HEK293T (cell line): ENCODE data around the gene ZBTB47.

Source experiments
- FOXM1 ChIP-seq: fragments of 450-650 bp; IDR thresholded peaks from 2 replicates; pipeline ENCODE4 v1.6.1; 2017; ENCODE audit warnings: mild to moderate bottlenecking, borderline replicate concordance
- SP1 ChIP-seq: fragments of 450-650 bp; IDR thresholded peaks from 2 replicates; pipeline ENCODE4 v1.6.1; 2017
- TF ChIP-seq, protein P1 (sequence below): fragments of 450-650 bp; IDR thresholded peaks from 2 replicates; pipeline ENCODE4 v1.6.1; 2016

- TF ChIP-seq SP1, result no peak
- TF ChIP-seq FOXM1, result no peak
- TF ChIP-seq, protein P1, sequence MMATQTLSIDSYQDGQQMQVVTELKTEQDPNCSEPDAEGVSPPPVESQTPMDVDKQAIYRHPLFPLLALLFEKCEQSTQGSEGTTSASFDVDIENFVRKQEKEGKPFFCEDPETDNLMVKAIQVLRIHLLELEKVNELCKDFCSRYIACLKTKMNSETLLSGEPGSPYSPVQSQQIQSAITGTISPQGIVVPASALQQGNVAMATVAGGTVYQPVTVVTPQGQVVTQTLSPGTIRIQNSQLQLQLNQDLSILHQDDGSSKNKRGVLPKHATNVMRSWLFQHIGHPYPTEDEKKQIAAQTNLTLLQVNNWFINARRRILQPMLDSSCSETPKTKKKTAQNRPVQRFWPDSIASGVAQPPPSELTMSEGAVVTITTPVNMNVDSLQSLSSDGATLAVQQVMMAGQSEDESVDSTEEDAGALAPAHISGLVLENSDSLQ, result no peak
Observed at GRCh38 chr3:42705058-42705767, 51.7 kb downstream of the ZBTB47 start.
